ENCODE measurements around the gene BCL2L2.
A peak's percentile ranks its signal among the peaks of the same experiment; 100 is the strongest.

BCL2L2 gene

DNA sequence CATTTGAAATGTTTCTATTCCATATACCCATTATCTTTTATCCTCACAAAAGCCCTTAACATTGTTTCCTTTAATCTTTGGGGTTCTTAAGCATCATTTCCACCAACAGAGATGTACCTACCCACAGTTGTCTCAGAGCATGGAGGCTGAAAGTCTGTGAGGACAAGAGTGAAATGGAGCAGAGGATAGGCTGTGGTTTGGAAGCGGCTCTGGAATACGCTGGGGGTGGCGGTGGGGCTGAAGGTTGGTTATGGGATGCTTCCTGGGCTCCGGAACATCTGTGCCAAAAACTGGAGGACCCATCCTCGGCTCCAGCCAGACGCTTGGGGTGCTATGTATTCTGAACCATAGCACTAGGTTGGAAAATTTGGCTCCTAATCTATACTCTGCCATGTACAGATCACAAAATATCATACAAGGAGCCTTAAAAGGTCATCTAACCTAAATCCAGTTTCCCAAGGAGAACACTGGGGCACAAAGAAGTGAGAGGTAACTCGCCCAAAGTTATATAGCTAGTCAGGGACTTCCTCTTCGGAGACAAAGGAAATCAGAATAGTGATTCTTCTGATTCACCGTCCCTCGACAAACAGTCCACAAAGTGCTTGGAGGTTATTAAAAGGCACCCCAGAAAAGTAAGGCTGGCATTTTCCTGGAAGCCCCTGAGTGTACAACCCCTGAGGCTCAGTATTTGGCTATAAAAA, 6.5 kb upstream of the BCL2L2 start:
- DNase-seq, result no peak

DNA sequence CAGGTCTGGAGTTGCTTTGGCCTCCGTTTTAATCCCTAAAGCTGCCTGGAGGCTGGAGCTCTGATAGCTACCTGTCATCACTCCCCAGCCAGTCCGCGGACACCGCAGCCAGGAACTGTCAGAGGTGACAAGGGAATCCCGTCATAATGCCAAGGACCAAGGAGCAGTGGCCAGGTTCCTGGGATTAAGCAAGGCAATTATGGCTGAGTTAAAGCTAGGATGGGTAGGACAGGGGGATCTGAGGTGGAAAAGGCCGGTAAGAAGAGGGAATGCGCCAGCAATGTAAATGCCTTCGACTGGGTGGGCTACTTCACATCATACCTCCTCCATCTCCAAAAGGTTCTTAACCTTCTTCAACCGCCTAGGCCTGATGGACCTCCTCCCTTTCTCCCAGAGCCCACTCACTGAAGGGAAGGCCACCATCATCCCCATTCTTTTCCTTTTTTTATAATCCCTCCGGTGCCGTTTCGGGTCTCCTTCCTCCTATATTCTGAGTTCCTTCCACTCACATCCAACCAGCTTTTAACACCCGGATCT, 5.9 kb upstream of the BCL2L2 start:
- peak in 1 of 2 experiments; percentile 5 for DNase-seq

DNA sequence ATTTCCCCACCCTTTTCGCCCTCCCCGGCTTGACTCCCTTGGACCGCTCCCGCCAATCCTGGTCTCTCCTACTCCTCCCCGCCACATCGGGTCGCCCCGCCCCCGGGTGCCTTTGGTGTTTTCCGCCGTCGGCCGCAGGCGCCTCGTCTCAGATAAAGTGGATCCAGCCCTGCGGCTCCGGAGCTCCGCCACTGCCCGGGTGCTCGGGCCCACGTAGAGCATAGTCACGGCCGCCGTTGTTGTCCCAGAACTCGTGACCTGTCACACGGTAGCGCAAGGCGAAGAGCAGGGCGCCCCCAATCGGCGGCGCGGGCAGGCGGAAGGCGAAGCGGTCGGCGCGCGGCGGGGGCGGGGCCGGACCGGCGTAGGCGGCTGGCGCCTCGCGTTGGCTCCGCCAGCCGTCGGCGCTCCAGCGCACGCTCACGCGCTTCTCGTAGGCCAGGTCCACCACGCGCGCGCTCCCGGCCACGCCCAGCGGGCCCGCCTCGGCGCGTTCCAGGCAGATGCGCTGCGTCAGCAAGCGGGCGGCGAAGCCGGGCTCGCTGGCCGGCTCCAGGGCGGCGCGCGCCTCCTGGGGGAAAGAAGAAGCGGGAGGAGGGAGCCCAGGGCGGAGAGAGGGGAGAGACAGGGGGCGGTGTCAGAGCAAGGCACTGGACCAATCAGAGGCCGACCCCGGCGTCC, 5.2 kb upstream of the BCL2L2 start:
- DNase-seq, result peak; percentile 97 to 98

DNA sequence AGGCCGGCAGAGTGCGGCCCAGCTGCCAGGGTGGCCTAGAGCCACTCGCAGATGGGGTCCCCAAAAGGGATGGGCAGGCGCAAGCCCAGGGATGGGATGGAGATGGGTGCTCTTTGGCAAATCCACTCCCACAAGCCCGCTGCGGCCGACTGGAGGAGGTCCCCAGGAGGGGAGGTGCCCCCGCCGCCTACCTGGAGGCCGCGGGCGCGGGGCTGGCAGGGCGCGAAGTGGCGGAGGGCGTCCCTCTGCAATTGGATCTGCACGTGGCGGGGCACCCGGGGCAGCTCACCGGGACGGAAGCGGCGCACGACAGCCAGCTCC, 4.7 kb upstream of the BCL2L2 start:
- DNase-seq, result peak in 1 of 2 experiments; percentile 69

DNA sequence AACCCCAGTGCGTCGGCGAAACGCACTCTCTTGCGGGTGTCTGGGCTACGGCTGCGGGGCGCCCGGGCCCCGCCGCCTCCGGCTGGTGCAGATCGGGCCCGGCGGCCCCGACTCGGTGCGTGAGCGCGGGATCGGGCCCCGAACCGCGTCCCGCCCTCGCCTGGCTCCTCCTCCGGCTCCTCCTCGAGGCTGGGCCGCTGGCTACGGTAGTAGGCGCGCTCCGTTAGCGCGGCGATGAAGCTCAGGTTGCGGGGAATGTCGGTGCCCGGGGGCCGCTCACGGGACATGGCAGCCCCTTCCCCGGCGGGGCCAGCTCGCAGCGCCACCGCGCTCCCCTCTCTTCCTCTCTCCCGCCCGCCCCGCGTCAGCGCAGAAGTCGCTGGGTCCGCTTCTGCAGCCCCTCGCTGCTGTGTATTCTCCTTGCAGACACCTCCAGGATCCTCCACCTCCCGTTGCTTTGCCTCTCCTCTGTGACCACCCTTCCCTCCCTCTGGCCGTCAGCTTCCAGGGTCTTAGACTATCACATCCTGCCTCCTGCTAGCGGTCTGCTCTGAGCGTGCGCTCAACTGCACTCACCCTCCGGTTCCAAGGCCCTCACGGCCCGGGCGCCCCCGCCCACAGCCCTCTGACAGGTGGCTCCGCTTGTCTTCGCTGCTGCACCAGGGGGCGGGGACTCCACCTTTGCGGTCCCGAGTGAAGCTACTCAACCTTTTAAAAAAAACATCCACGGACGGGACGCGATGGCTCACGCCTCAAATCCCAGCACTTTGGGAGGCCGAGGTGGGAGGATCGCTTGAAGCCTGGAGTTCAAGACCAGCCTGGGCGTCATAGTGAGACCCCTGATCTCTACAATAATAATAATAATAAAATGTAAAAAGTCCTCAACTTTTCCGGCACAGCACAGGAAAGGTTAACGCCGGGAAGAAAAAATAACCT, 4.1 kb upstream of the BCL2L2 start, which contains the start of gene PPP1R3E:
Gene PPP1R3E, minus strand, starts transcription at position 570 of the 936 bp plus-strand sequence. Its CDS starts 283 bp downstream, at position 287.
- DNase-seq, result peak; percentile 82 to 87

DNA sequence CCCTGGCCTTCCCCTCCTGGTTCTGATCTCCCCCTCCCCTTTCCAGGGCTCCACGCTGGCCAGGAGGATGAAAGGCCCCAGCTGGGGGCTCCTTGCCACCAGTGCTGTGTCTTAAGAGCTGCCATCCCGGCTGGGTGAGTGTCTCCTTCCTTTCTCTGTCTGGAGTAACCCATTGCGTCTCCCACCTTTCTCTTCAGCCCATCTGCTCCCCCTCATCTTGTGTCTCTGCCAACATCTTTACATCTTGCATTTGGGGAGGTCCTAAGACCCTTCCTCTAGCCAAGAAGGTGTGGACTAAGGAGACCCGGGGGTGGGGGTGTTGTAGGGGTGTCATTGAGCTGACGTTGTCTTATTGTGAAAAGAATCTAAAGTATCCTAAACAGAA, 505 bp downstream of the BCL2L2 start:
- no peak for DNase-seq

DNA sequence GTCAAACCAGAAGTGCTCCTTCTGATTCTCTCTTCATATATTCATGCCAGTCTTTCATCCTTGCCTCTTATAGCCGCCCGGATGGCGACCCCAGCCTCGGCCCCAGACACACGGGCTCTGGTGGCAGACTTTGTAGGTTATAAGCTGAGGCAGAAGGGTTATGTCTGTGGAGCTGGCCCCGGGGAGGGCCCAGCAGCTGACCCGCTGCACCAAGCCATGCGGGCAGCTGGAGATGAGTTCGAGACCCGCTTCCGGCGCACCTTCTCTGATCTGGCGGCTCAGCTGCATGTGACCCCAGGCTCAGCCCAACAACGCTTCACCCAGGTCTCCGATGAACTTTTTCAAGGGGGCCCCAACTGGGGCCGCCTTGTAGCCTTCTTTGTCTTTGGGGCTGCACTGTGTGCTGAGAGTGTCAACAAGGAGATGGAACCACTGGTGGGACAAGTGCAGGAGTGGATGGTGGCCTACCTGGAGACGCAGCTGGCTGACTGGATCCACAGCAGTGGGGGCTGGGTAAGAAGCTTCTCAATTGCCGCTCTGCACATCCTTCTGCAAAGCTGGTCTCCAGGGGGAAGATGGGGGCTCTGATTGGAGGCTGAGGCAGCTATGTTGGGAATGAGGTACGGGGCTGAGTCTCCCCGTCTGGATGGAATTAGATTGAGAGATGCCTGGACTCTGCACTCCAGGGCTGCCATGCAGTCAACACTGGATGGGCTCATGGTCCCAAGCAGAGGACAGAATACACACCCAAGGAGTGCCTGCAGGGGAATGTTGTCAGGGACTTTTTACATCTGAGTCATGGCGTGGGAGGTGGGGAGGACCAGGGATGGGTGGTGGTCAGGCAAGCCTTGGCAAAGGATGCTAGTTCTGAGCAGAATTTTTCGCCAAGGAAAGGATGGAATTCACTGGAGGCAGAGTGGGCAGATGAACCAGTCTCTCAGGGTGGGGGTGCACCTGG, 1.3 kb downstream of the BCL2L2 start:
- no peak for DNase-seq

DNA sequence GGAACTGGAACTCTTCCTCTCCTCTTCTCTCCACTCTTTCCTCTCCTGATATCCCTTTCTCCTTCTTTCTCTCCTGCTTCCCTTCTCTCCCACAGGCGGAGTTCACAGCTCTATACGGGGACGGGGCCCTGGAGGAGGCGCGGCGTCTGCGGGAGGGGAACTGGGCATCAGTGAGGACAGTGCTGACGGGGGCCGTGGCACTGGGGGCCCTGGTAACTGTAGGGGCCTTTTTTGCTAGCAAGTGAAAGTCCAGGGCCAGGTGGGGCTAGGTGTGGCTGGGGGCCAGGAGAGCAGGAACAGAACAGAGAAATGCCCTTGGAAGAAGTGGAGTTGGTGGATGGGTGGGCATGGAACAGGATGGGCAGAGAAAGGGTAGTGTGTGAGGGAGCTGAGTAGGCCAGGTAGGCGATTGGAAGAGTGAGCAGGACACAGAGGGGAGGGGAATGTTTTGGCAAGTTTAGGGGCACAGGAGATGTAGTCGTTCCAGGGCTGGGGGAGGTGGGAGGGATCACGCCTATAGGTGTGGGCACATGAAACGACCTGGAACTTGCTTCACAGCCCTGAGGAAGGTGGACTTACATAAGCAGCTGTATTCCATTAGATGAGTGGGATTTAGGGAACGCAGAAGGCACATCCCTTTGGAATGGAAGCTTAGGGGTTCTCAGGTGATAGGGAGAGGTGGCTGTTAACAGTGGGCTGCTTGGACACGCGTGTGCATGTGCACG, 2.2 kb downstream of the BCL2L2 start:
- DNase-seq, result no peak

DNA sequence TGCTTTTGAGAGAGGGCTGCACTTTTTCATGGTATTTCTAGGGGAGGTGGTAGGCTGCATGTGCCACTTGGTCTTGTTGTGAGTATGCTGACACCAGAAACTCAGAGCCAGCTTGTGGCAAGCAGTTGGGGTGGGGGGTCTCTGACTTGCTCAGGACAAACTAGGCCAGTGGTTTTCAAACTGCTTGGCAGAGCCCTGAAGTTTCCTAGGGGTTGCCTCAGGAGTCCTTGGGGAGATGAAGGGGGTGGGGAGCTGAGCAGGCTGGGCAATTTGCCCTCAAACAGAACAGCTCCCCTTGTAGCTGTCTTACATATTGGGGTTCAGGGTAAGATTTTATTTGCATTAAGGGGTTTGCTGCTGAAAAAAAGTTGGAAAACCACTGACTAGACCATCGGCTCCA, 3.9 kb downstream of the BCL2L2 start:
- no peak for DNase-seq

DNA sequence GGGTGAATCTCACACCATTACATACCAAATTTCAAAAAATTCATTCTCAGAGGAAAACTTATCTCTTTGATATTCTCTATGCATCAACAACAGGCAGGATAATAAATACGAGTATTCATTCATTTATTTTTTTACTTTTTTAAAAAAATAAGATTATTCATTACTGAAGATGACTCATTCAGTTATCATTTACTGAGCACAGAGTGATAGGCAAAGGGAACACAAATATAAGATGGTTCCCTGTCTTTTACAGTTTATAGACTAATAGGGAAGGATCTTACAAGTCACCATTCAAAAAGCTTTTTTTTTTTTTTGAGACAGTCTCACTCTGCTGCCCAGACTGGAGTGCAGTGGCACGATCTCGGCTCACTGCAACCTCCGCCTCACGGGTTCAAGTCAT, 9.7 kb downstream of the BCL2L2 start:
- DNase-seq, result no peak

DNA sequence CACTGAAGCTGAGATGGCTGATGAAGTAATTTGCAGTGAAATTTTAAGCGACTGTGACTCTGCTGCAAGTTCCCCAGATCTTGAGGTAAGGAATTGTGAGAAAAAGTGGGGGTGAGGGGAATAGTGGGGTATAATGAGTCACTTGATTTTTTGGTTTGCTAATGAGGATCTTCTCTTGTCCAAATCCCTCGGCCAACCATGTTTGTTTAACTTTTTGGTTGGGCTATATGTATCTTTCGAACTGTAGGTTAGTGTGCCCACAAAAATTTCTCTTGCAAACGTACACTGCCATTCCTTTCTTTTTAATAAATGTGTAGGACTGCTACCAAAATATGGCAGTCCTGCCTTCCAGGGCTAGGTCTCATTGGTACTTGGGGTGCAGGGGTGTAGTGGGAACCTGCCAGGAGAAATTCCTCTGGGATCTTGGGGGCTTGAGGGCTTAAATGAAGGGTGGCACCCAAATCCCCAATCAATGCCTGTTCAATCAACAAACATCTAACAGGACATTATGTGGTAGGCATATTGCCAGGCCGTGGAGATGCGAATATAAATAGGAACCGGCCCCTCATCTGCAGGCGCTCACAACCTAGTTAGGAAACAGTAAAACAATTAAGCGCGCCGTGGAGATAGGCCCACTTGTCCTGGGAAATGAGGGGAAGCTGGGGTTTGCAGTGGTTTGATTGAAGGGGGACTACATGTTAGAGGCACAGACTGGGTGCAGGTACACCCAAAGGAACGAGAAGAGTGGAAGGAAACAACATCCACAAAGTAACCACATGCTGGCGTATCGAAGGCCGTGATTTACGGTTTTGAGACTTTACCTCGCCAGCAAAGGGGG, 13.3 kb downstream of the BCL2L2 start:
- DNase-seq, result peak in 1 of 2 experiments; percentile 33

DNA sequence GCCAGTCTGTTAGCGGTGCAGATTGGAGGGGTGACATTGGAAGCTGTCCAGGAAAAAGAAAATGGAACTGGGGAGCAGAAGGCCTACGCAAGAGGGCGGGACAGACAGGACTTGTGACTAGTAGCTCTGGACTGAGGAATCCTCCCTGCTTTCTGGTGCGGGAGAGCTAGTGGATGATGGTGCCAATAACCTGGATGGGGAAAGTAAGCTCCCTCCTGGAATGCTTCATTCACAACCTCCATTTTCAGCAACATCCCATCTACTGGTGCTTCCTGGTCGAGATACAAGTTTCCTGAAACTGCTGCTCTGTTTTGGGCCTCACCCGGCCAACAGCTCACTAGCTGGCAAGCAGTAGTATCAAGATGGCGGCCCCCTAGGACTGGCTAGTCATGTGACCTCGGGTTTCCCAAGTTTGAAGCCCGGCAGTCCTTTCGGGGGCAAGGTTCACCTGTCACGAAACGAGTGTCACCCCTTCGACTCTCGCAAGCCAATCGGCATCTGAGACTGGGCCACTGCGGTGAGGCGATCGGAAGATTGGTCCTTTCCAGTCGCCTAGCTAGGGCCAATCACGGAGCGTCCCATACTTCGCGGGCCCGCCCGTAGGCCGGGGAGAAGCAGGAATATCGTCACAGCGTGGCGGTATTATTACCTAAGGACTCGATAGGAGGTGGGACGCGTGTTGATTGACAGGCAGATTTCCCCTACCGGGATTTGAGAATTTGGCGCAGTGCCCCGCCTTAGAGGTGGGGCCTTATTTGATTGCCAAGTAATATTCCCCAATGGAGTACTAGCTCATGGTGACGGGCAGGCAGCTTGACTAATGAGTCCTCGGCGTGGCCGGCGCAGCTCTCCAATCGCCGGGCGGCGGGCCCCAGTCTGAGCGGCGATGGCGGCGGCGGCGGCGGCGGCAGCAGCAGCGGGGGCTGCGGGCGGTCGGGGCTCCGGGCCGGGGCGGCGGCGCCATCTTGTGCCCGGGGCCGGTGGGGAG, 14.2 kb downstream of the BCL2L2 start, which contains the start of gene PABPN1:
Gene PABPN1, plus strand, starts transcription at position 874 of the 988 bp plus-strand sequence. Its CDS starts 13 bp downstream, at position 887.
- DNase-seq, result peak; percentile 100

DNA sequence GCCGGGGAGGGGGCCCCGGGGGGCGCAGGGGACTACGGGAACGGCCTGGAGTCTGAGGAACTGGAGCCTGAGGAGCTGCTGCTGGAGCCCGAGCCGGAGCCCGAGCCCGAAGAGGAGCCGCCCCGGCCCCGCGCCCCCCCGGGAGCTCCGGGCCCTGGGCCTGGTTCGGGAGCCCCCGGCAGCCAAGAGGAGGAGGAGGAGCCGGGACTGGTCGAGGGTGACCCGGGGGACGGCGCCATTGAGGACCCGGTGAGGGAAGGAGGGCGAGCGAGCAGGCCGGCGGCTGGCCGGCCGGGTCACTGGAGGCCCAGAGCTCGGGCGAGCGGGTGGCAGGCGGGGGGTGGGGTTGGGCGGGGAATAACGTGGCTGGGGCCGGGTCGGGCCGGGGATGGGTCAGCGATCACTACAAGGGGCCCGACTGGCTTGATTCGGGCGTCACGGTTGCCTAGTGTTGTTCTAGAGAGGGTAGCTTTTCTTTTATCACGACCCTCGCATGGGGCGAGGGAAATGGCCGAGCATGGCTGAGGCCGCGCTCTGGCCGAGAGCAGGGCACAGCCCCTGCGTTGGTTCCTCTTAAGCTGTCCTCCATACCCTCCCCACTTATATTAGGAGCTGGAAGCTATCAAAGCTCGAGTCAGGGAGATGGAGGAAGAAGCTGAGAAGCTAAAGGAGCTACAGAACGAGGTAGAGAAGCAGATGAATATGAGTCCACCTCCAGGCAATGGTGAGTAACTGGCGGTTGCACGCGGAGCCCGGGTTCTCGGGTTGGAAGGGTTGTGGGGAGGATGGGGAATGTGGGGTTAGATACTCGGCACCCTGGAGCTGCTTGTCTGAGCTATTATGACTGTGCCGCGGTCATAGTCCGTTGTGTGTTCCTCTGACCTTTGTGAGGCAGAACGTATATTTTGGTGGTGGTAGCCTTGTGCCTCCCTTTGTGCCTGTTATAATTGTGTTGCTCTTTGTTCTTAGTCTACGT, 15.2 kb downstream of the BCL2L2 start:
- DNase-seq, result peak in 1 of 2 experiments; percentile 39

DNA sequence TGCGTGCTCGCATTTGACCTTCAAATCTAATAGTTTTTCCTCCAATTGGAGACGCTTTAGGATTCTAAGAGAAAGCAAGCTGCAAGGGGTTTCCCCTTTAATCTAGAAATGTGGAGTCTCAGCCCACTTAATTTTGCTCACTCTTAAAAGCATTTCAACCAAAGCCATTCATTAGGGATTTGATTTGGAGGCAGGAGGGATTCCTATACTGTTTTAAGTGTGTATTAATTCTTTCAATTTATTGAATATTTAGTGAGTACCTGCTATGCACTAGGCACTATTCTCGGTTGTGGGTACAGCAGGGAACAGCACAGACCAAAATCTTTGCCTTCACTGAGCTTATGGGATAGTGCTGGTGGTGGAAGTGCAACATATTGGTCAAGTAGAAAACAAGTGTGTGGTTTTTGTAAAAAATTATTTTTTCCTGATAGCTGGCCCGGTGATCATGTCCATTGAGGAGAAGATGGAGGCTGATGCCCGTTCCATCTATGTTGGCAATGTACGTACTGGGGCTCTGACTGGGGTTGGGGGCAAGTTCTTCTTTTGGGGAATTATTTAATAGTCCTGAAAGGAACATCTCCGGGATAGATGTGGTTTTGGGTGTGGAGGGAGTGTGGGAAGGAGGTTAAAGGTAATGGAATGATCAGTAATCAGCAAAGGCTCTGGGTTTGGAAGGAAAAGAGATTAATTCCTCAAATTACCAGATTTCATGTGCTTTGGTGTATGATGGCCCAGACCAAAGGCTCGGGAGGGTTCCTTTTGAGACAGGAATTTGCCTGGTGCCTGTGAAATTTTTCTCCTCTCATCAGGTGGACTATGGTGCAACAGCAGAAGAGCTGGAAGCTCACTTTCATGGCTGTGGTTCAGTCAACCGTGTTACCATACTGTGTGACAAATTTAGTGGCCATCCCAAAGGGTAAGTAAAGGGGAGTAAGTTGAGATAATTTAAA, 16.2 kb downstream of the BCL2L2 start:
- no peak for DNase-seq

DNA sequence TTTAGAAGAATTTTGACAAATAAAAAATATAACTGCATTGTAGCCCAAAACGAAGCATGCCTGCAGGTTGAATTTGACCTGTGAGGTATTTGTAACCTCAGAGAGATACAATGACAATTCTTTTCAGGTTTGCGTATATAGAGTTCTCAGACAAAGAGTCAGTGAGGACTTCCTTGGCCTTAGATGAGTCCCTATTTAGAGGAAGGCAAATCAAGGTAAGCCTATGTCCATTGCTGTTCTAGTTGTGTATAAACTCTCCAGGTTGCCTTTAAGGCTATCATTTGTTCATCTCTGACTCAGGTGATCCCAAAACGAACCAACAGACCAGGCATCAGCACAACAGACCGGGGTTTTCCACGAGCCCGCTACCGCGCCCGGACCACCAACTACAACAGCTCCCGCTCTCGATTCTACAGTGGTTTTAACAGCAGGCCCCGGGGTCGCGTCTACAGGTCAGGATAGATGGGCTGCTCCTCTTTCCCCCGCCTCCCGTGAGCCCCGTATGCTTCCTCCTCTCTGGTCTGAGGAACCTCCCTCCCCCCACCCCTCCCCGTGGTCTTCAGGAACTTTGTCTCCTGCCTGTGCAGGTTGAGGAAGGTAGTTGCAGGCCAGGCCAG, 17.3 kb downstream of the BCL2L2 start:
- DNase-seq, result no peak

DNA sequence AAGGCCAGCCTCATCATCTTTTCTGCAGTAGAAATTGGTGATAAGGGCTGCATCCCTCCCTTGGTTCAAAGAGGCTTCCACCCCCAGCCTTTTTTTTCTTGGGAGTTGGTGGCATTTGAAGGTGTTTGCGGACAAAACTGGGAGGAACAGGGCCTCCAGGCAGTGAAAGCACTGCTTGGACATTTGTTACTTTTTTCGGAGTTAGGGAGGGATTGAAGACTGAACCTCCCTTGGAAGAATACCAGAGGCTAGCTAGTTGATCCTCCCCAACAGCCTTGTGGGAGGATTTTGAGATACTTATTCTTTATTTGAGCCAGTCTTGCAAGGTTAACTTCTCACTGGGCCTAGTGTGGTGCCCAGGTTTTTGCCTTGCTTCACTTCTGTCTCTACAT, 17.8 kb downstream of the BCL2L2 start:
- DNase-seq, result no peak
